Body of pancreas (tissue), 4 donors: ENCODE data around the gene BICD2.

ENCODE experiments used
- POLR2A ChIP-seq, 3 donors: fragments of 450-650 bp; IDR thresholded peaks; one replicate each; pipeline ENCODE4 v1.6.1; 2016; ENCODE audit warnings: antibody characterized with exemption in 3 of 3, mild to moderate bottlenecking in 2 of 3
- TF ChIP-seq, protein P1 (sequence below), 7 experiments: fragments of 450-650 bp in 4 of 7; fragments of 200-600 bp in 3 of 7; sonication (generic) in 3 of 7; IDR thresholded peaks; one replicate each; pipeline ENCODE4 v1.5.1; 2016 to 2019; ENCODE audit warnings: antibody characterized with exemption in 7 of 7

DNA sequence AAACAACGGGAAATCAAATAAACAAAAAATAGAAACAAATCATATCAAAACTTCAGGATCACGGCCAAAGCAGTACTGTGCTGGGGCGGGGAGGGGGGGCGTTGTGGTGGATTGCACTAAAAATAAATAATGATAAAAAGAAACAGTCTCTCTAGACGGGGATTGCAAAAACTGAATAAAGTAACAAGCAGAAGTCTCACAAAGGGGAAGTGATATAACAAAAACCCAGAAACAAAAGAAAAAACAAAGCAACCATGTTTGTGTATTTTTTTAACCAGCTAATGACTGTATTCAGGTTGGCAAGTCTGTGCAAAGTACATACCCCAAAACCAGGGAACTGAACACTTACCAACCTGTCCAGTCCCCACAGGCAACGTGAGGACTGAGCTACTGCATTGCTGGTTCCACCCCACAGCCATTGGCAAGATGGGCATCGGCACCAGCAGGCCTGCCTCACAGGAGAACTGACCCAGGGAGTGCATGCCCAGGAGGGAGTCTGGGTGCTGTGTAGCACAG is 24.1 kb downstream of the BICD2 start:
- TF ChIP-seq, protein P1, sequence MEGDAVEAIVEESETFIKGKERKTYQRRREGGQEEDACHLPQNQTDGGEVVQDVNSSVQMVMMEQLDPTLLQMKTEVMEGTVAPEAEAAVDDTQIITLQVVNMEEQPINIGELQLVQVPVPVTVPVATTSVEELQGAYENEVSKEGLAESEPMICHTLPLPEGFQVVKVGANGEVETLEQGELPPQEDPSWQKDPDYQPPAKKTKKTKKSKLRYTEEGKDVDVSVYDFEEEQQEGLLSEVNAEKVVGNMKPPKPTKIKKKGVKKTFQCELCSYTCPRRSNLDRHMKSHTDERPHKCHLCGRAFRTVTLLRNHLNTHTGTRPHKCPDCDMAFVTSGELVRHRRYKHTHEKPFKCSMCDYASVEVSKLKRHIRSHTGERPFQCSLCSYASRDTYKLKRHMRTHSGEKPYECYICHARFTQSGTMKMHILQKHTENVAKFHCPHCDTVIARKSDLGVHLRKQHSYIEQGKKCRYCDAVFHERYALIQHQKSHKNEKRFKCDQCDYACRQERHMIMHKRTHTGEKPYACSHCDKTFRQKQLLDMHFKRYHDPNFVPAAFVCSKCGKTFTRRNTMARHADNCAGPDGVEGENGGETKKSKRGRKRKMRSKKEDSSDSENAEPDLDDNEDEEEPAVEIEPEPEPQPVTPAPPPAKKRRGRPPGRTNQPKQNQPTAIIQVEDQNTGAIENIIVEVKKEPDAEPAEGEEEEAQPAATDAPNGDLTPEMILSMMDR (IDR thresholded peaks at IDR 0.05), result no peak
- TF ChIP-seq POLR2A (IDR thresholded peaks at IDR 0.05), result no peak
